Inflammatory macrophage (primary cell): ENCODE measurements around the gene AGMO.

ENCODE experiments used
- DNase-seq, 2 donors: peaks; one replicate each; pipeline ENCODE4 v3.0.0-alpha.2; 2020 to 2022

AGMO gene

DNA sequence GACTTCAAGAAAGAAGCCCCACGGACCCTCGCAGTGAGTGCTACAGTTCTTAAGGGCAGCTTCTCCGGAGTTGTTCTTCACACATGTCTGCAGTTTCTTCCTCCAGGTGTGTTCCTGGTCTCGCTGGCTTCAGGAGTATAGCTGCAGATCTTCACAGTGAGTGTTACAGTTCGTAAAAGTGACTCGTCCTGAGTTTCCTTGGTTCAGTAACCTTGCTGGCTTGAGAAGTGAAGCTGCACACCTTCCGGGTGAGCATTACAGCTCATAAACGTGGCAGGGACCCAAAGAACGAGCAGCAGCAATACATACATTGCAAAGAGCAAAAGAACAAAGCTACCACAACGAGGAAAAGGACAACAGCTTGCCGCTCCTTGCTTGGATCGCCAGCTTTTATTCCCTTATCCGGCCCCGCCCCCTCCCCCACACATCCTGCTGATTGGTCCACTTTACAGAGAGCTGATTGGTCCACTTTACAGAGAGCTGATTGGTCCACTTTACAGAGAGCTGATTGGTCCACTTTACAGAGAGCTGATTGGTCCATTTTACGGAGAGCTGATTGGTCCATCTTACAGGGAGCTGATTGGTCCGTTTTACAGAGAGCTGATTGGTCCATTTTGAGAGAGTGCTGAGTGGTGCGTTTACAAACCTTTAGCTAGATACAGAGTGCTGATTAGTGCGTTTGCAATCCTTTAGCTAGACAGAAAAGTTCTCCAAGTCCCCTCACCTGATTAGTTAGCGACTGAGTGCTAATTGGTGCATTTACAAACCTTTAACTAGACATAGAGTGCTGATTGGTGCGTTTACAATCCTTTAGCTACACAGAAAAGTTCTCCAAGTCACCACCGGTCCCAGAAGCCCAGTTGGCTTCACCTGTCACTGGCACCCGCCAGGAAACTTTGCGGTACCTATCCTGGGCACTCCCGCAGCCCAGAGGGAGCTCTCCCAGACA is 165.3 kb downstream of the AGMO start:
- DNase-seq = no peak

DNA sequence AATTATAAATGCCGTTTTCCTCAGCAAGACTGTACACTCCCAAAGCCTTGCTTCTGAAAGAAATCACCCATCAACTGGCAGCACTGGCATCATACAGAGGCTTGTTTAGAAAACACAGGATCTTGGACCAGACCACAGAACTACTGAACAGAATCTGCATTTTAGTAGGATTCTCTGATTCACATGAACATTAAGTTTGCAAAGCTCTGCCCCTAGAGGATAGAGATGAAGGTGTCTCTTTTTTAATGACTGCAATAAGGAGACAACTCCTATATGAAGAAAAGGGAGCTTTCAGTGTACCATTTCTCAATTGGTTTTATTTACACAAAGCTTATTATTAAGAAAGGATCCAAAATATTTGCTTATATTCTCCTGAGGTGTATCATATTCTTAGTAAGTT is 172.7 kb downstream of the AGMO start:
- DNase-seq = no peak

DNA sequence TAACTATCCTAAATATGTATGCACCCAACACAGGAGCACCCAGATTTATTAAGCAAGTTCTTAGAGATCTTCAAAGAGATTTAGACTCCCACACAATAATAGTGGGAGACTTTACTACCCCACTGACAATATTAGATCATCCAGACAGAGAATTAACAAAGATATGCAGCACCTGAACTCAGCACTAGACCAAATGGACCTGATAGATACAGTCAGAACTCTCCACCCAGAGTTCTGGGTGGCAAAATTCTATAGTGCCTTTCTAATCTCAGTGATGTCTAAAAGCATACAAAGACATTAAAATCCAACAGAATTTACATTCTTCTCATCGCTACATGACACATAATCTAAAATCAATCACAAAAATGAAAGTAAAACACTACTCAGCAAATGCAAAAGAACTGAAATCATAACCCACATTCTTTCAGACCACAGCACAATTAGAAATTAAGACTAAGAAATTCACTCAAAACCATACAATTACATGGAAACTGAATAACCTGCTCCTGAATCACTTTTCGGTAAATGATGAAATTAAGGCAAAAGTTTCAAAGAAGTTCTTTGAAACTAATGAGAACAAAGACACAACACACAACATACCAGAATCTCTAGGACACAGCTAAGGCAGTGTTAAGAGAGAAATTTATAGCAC is 183.2 kb downstream of the AGMO start:
- no peak for DNase-seq

DNA sequence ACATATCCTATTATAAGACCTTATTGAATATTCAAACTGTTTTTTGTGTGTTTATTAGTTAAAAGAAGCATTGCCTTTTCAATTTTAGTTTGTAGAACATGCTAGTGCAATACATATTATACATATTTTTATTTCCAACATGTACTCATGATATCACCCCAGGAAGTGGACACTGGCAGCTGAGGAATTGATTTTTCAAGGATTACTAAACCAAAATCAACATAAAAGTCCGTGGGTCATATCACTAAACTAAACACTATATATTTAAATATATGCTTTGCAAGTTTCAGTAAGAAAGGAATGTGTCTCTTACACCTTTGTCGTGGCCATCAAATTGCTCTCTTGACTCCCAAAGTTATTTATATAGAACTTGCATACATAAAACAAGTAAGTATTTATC is 185.2 kb downstream of the AGMO start:
- DNase-seq = no peak

DNA sequence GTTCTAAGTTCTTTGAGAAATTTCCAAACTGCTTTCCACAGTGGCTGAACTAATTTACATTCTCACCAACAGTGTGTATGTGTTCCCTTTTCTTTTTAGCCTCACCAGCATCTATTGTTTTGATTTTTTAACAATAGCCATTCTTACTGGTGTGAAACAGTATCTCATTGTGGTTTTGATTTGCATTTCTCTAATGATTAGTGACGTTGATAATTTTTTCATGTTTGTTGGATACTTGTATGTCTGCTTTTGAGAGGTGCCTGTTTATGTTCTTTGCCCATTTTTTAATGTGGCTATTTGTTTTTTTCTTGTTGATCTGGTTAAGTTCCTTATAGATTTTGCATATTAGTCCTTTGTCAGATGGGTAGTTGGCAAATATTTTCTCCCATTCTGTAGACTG is 191.4 kb downstream of the AGMO start:
- no peak for DNase-seq

DNA sequence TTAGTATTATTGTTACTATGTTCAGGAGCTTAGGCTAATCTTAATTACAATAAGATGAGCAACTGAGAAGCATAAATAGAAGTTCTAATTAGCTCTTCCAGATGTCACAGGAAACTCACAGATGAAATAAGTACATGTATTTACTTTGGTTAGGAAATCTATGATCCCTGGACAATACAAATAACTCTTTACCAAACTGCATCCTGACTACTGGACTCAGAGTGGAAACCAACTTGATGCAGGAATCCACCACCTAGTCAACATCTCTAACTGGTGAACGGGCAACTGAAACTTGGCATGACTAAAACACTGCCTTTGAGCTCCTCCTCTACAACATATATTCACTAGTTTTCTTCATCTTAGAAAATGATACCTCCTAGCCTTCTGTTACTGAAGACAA is 193.2 kb downstream of the AGMO start:
- no peak for DNase-seq

DNA sequence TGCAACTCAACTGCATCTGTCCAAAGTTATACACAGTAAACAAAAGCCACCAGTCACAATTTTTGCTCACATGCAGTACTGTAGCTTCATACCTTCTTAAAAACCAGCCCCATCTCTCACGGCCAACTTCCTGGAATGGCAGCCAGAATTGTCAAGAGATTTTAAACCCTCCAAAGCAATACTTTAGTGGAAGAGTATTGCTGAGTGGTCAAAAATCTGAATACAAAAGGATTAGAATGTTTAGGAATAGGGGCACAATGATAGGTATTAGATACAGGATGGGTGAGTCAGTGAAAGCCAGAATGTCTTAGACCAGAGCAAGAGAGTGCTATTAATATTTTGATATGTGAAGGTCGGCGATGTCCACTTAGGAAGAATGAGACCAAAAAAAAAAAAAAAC is 193.9 kb downstream of the AGMO start:
- DNase-seq = no peak

DNA sequence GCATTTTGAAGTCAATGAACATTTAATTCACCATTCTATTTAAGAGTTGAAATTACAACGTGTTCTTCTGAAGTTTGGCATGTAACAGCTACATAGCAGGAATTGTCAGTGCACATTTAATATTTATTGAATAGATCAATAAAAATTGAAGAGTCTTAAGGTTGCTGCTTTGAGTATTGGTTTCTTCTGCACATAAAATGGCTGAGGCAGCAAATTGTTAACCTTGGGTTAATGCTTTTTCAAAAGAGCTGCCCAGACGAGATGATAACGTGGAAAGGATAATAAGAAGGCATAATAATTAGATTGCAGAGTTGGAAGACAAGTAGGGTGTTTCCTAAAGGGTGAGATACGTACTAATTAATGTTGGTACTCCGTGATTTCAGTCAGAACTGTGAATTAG is 203.7 kb downstream of the AGMO start:
- no peak for DNase-seq

DNA sequence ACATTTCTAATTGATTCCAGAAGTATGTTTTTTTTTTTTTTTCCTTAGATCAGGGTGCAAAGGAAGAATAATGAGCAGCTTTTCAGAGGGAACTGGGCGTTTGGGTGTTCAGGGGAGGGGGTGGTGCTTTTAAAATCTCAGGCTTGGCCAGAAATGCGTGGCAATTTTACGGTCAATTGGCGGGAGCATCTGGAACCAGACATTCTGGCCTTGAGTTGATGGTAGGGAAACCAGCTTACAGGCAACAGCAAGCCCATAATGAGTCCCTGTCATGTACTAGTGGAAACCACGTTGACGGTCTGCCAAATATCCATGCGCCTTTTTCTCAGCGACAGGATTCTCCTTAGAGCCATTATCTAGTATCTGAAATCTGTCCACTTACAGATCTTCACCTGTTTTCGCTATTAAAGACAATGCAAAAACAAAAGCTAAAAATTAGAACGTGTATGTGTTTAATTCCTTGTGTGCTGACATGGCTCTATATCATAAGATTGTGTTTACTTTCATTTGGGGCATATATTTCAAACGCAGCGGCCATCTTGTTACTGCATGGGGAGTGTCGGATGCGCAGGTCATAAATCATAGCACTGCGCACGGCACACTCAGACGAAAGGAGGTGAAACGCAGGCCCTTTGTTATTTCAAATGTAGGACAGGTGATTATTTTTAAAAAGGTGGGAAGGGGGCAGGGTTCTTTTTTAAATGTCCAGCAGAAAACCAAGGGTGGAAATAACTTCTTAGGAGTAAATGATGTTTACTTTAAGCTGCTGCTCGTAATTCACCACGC is 209.2 kb downstream of the AGMO start:
- DNase-seq = no peak

DNA sequence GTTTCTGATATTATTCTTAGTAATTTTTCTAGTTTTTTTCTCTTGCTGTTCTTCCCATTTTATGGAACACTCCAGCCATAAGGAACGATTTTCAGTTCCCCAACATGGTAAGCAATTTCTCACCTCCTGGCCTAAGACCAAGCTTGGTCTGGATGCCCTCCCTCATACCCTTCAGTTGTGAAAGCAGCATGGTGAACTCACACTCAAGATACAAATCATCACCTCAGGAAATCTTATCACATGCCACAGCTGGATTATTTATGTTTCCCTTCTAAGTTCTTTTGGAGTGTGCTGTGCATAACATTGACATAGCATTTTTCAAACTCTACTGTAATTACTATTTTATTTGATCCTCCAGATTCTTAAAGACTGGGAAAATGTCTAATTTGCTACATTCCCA is 216.6 kb downstream of the AGMO start:
- no peak for DNase-seq

DNA sequence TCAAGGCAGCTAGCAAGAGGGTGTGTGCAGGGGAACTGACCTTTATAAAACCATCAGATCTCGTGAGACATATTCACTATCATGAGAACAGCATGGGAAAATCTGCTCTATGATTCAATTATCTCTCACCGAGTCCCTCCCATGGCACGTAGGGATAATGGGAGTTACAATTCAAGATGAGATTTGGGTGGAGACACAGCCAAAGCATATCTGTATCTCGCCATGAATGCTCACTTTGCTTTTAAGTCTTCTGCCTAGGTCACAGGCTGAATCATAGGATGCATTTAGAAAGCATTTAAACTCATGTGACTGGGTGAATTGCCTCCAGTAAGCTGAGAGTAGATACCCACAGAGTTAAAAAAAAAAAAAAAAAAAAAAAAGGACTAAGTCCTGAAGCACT is 220.0 kb downstream of the AGMO start:
- DNase-seq = no peak

DNA sequence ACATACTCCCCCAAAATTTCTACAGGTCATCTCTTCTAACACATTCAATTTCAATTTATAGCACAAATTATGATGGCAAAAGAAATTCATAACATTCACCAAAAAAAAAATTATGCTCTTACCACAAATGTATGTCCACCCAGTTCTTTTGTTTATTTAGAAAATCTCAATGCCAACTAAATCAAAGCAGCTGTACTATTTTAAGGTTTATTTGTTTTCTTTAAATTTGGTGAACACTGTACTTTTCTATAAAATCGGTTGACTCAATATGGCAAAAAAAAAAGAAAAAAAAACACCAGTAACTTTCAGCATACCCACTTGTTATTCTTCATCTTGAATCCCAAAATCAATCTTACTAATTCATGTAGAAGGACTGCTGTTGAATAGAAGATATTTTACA is 225.7 kb downstream of the AGMO start:
- DNase-seq = no peak

DNA sequence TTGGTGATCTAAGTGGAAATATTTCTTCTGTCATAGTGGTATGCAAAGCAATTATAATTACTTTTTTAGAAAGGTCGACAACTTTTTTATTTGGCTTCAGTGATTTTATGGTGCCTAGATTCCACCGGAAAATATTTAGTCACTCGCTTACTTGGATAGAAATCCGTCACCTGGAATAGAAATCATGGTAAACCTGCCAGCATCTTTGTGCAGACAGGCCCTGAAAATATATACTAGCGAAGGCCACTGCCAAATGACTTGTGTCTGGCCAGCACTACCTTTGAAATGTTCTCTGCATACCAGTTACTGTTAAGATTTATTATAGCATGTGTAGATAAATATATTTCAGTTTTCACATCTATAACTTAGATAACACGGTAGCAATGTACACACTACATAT is 226.4 kb downstream of the AGMO start:
- no peak for DNase-seq

DNA sequence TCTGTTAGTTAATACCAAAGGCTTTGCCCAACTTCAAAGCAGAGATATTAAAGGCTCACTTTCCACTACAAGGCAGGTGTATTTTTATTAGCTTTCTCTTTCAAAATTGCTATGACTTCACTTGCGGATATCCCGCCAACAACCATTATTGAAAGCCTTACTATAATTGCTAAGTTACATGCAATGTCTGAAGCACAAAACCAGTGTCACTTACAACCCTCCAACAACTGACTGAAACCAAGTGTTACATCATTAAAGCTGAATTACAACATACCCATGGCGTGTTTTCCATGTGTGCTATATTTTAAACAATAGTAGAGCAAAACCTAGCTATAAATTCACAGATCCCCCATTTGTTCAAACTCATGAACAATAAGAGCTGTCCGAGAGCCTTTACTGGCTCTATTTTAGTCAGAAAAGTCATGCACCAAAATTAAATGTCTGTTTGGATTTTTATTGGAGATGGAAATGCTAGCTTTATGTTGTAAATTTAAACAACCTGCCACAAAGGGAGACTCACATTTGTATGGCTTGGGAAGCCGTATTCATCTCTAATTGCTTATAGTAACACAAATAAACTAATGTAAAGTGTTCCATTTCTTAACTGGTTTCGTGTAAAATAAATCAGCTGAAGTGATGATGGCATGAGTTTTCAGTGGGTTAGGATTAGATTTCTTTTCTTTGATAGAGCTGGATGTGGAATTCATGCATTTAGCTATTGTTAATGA is 227.1 kb downstream of the AGMO start:
- DNase-seq = no peak

DNA sequence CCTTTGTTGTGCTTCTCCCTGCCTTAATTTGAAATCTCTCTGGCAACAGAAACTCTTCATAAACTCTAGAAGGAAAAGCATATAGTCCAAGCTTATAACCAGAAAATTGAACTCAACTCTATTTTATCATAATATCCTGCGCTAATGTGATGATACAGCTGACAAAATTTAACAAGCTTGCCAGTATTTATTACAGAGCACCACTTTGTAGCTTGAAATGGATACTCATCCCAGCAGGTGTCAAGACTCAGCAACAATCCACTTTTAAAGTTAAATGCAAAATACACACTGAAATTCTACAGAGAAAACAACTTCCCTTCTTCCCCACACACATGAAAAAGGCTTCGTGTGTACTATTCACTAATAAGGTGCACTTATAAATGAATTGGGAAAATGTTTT is 228.9 kb downstream of the AGMO start:
- no peak for DNase-seq

DNA sequence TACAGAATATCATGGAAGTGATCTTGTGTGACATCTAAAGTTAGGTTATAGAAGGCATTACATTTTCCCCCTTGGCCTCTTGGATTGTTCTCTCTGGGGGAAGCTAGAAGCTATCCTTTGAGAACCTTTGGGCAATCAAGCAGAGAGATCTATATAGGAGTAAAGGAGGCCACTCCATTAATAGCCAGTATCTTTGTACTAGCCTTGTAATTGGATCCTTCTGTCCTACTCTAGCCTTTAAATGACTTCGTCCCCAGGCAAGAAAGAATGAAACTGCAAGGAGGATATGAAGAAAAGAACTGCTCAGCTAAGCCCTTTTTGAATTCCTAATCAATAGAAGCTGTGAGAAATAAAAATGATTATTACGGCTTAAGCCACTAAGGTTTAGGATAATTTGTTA is 230.9 kb downstream of the AGMO start:
- no peak for DNase-seq

DNA sequence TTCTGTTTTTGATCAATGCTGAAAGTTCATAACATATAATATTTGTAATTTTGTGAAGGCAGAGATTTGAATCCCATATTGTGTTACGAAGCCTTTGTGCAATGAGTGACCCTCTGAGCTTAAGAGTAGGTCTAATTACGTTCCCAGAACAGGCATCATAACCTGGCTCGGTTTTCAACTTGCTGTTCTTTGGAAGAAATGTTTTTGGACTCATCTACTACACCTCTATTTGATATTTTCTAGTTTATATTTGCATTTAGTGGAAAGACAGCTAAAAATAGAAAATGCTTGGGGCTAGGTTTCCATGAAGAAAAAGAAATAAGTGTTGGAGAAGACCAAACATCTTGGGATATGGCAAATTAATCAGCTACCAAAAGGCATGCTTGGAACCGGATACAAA is 234.8 kb downstream of the AGMO start:
- DNase-seq = no peak

DNA sequence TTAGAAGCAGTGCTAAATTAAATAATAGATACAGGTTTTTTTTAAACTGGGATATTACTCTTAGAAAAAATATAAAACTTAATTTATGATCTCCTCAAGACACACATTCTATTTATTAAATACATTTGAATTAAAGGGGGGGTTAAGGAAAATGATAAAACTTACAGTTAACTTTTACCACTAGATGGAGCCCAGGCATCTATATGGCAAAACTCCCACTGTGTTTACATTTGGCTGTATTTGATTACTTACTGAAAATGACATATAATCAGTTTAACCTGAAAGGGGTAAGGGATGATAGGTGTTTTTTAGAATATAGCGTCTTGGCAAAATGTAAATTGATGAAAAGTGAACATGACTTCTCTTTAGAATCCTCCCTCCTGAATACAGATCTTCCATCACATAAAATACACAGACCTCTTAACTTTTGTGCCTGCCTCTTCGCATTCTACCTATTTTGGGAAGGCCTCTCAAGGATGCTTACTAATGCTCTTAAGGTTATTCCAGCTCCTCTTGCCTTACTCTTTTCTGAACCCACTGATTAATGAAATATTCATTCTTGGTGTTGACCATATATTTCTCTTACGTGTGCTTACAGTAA is 235.7 kb downstream of the AGMO start:
- DNase-seq = no peak

DNA sequence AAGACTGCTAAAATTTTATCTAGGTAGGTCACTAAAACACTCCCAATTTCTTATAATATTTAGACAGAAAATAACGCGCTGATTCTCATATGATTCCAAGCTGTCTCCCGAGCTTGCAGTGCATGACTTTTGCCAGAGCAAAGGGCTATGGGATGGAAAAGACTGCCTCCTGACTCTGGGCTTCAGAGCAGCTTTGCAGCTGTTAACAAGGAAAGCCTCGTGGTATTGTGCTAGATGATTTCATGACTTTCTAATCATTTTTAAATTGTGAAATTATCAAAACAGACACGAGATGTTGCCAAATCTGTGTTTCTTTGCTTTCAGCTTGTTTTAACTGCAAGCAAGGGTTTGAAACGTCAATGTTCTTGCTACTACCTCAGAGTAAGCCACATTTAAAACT is 238.3 kb downstream of the AGMO start:
- no peak for DNase-seq

DNA sequence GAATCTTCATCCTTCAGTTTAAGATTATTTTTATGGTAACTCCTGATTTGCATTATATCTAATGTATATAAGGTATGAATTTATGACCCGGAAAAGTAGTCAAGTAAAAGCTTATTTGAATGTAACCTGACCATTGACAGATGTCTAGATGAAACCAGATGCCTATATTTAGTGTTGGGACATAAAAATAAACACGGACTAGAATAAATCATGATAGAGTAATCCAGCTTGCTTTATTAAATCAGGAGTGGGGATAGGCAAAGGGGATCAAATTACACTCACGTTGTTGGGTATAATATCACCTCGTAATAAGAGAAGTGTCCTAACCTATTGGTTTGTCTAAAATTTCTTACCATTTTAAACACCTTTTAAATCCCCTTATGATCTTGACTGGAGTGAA is 244.6 kb downstream of the AGMO start:
- no peak for DNase-seq

DNA sequence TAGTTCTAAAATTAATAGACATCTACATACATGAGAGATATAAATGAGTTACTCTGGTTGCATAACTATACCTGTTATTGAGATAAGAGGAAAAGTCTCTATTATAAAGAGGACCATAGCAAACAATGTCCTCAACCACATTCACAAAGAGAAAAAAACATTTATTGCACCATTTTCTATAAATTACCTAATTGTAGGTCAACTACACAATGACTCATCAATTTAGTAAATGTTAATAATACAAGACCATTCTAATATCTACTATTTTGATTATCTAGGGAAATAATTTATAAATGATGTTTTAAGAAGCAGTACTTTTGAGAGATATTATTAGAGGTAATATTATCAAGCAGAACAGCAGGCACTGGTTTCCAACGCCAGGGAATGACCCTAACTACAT is 246.1 kb downstream of the AGMO start:
- no peak for DNase-seq

DNA sequence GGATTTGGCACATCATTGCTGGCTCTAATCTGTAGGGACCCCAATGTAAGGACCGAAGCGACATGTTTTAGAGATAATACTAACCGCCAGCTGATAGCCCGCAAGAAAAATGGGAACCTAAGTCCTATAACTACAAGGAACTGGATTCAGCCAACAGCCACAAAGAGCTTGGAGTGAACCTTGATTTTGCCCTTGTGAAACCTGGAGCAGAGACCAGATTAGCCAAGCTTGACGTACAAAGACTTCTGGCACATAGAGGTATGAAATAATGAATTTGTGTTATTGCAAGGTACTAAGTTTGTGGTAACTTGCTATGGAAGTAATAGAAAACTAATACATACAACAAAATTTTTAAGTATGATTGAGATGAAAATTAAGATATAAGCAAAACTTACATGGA is 246.9 kb downstream of the AGMO start:
- no peak for DNase-seq
